GM12892 (cell line): ENCODE data around the gene CYTH1.

Source experiments
- POLR2A ChIP-seq: IDR thresholded peaks from 2 replicates; pipeline ENCODE4 v1.6.1; 2011; ENCODE audit warnings: low read depth, low read length, control low read depth
- POLR2AphosphoS5 ChIP-seq: IDR thresholded peaks from 2 replicates; pipeline ENCODE4 v1.6.1; 2011; ENCODE audit warnings: low read depth, low read length, control low read depth
- TAF1 ChIP-seq: IDR thresholded peaks from 2 replicates; pipeline ENCODE4 v1.6.1; 2011; ENCODE audit warnings: low read depth, mild to moderate bottlenecking, control low read depth, low read length, borderline replicate concordance

GRCh38 chr17:78658281-78658785 lies 123.7 kb downstream of the CYTH1 start:
- TF ChIP-seq TAF1 (no peak), POLR2A (no peak), POLR2AphosphoS5 (no peak)
